Neural progenitor cell (in vitro differentiated cells): ENCODE measurements around the gene DISP2. TPM values are rescaled to one million over a fixed set of nuclear protein-coding genes. Genes with fewer than 3 reads are reported as not detected.
A peak's percentile ranks its signal among the peaks of the same experiment; 100 is the strongest.

Source experiments
- DNase-seq: peaks from one replicate; pipeline ENCODE4 v3.0.0-alpha.2; 2016; ENCODE audit warnings: low spot score
- H2AFZ ChIP-seq: fragments of 200-600 bp; sonication (generic); replicated peaks from 2 replicates; pipeline ENCODE4 v1.6.1; 2016; ENCODE audit warnings: antibody characterized with exemption
- H3F3A ChIP-seq: fragments of 200-600 bp; sonication (generic); 2 replicates; pipeline ENCODE4 v1.6.1; 2016; ENCODE audit warnings: antibody characterized with exemption, low read depth
- H3K27ac ChIP-seq: fragments of 200-600 bp; sonication (generic); 2 replicates; pipeline ENCODE4 v1.5.1; 2016; ENCODE audit warnings: mild to moderate bottlenecking
- H3K27me3 ChIP-seq: fragments of 200-600 bp; sonication (generic); 2 replicates; pipeline ENCODE4 v1.6.1; 2016; ENCODE audit warnings: mild to moderate bottlenecking, moderate library complexity
- H3K36me3 ChIP-seq: fragments of 200-600 bp; sonication (generic); 2 replicates; pipeline ENCODE4 v1.5.1; 2016
- H3K4me1 ChIP-seq: fragments of 200-600 bp; sonication (generic); 2 replicates; pipeline ENCODE4 v1.6.1; 2016; ENCODE audit warnings: mixed run types
- H3K4me2 ChIP-seq: fragments of 200-600 bp; sonication (generic); 2 replicates; pipeline ENCODE4 v1.6.1; 2016
- H3K4me3 ChIP-seq: fragments of 200-600 bp; sonication (generic); 2 replicates; pipeline ENCODE4 v1.5.1; 2016
- H3K79me2 ChIP-seq: fragments of 200-600 bp; sonication (generic); 2 replicates; pipeline ENCODE4 v1.6.1; 2016; ENCODE audit warnings: low read depth
- H3K9ac ChIP-seq: fragments of 200-600 bp; sonication (generic); 2 replicates; pipeline ENCODE4 v1.6.1; 2016
- H3K9me3 ChIP-seq: fragments of 200-600 bp; sonication (generic); 2 replicates; pipeline ENCODE4 v1.5.1; 2016; ENCODE audit warnings: low read depth
- H4K20me1 ChIP-seq: fragments of 200-600 bp; sonication (generic); 2 replicates; pipeline ENCODE4 v1.6.1; 2016; ENCODE audit warnings: low read depth
- H3K27ac Mint-ChIP-seq: 3 replicates; pipeline ENCODE4 v1.8.0; 2021; ENCODE audit warnings: mixed read lengths
- H3K27me3 Mint-ChIP-seq: 2 replicates; pipeline ENCODE4 v1.8.0; 2022; ENCODE audit warnings: low read depth, mild to moderate bottlenecking, inconsistent platforms, moderate library complexity, mixed read lengths; ENCODE audit not compliant: insufficient read depth
- H3K36me3 Mint-ChIP-seq: 3 replicates; pipeline ENCODE4 v1.8.0; 2021; ENCODE audit warnings: mixed read lengths
- H3K4me1 Mint-ChIP-seq: 3 replicates; pipeline ENCODE4 v1.8.0; 2021; ENCODE audit warnings: mixed read lengths
- H3K4me3 Mint-ChIP-seq: 3 replicates; pipeline ENCODE4 v1.8.0; 2021; ENCODE audit warnings: mild to moderate bottlenecking, moderate library complexity, mixed read lengths
- H3K9me3 Mint-ChIP-seq: 3 replicates; pipeline ENCODE4 v1.8.0; 2020; ENCODE audit warnings: mixed read lengths
- CTCF ChIP-seq: fragments of 200-600 bp; sonication (generic); IDR thresholded peaks from 2 replicates; pipeline ENCODE4 v1.5.1; 2017; ENCODE audit warnings: antibody characterized with exemption, mild to moderate bottlenecking
- EZH2 ChIP-seq: fragments of 200-600 bp; sonication (generic); IDR thresholded peaks from 2 replicates; pipeline ENCODE4 v1.6.1; 2017; ENCODE audit warnings: antibody characterized with exemption, mild to moderate bottlenecking, moderate library complexity
- EZH2phosphoT487 ChIP-seq: fragments of 200-600 bp; sonication (generic); IDR thresholded peaks from 2 replicates; pipeline ENCODE4 v1.6.1; 2017; ENCODE audit warnings: antibody characterized with exemption
- total RNA-seq: library from RNA; depleted of rRNA; stranded (reverse); fragments of >200 nt; gene quantifications from 2 replicates; pipeline ENCODE4 v1.2.3, GENCODE V29; 2015; ENCODE audit warnings: low replicate concordance

Gene DISP2
- total RNA-seq, 1 donor from 2014 or later: not detected

GRCh38 chr15:40342416-40343320, 15.4 kb upstream of the DISP2 start:
- Mint-ChIP-seq H3K36me3 (no peaks in the 10 kb centered on the region), H3K27me3 (peaks cover 11% of the 10 kb centered on the region)
- H3K4me1 ChIP-seq: peaks cover 11% of the 10 kb centered on the region

GRCh38 chr15:40343512-40343911, 14.5 kb upstream of the DISP2 start:
- no peak overlapping the region for H3K4me2 ChIP-seq

More at GRCh38 chr15:40342416-40343320, 15.4 kb upstream of the DISP2 start:
- no peaks in the 10 kb centered on the region for H3K27me3 ChIP-seq
- H3K27ac ChIP-seq: no peak overlapping the region
- no peak overlapping the region for H3K27ac Mint-ChIP-seq
- H3K9ac ChIP-seq: no peak overlapping the region
- TF ChIP-seq EZH2 (no peak), CTCF (no peak), EZH2phosphoT487 (no peak)
- H3K79me2 ChIP-seq: no peaks in the 10 kb centered on the region
- no peak for DNase-seq
- H3K4me3 Mint-ChIP-seq: no peak overlapping the region
- no peaks in the 10 kb centered on the region for H3K9me3 ChIP-seq
- no peak overlapping the region for H3K4me2 ChIP-seq
- H3K36me3 ChIP-seq: no peaks in the 10 kb centered on the region
- H4K20me1 ChIP-seq: no peaks in the 10 kb centered on the region
- no peaks in the 10 kb centered on the region for H3K9me3 Mint-ChIP-seq
- no peaks in the 10 kb centered on the region for H3F3A ChIP-seq
- H2AFZ ChIP-seq: no peak overlapping the region
- H3K4me3 ChIP-seq: no peak overlapping the region
- H3K4me1 Mint-ChIP-seq: peaks cover 19% of the 10 kb centered on the region

GRCh38 chr15:40344217-40344616, 13.8 kb upstream of the DISP2 start:
- Histone ChIP-seq H3K4me3 (no peak overlapping the region), H3K27ac (no peak overlapping the region), H3K9ac (no peak overlapping the region), H3K36me3 (no peaks in the 10 kb centered on the region), H3F3A (no peaks in the 10 kb centered on the region), H2AFZ (no peak overlapping the region), H3K27me3 (no peaks in the 10 kb centered on the region), H4K20me1 (no peaks in the 10 kb centered on the region), H3K4me2 (no peak overlapping the region), H3K9me3 (no peaks in the 10 kb centered on the region), H3K79me2 (no peaks in the 10 kb centered on the region), H3K4me1 (peaks cover 11% of the 10 kb centered on the region)
- peaks cover 16% of the 10 kb centered on the region for H3K27me3 Mint-ChIP-seq
- H3K27ac Mint-ChIP-seq: no peak overlapping the region
- TF ChIP-seq EZH2phosphoT487 (no peak), CTCF (no peak), EZH2 (no peak)
- DNase-seq: no peak
- peak overlapping the region; percentile 43 for H3K4me3 Mint-ChIP-seq
- H3K4me1 Mint-ChIP-seq: peaks cover 13% of the 10 kb centered on the region
- no peaks in the 10 kb centered on the region for H3K36me3 Mint-ChIP-seq
- H3K9me3 Mint-ChIP-seq: no peaks in the 10 kb centered on the region

More at GRCh38 chr15:40343512-40343911, 14.5 kb upstream of the DISP2 start:
- H3K79me2 ChIP-seq: no peaks in the 10 kb centered on the region
- no peak overlapping the region for H3K27ac Mint-ChIP-seq
- no peaks in the 10 kb centered on the region for H4K20me1 ChIP-seq
- H3K27me3 ChIP-seq: no peaks in the 10 kb centered on the region
- H3K4me3 ChIP-seq: no peak overlapping the region
- no peaks in the 10 kb centered on the region for H3K9me3 ChIP-seq
- DNase-seq: no peak
- no peak overlapping the region for H3K9ac ChIP-seq
- no peaks in the 10 kb centered on the region for H3K36me3 Mint-ChIP-seq
- H2AFZ ChIP-seq: no peak overlapping the region
- H3K36me3 ChIP-seq: no peaks in the 10 kb centered on the region
- H3K9me3 Mint-ChIP-seq: no peaks in the 10 kb centered on the region
- H3K27ac ChIP-seq: no peak overlapping the region
- H3F3A ChIP-seq: no peaks in the 10 kb centered on the region
- peaks cover 13% of the 10 kb centered on the region for H3K27me3 Mint-ChIP-seq
- peaks cover 13% of the 10 kb centered on the region for H3K4me1 Mint-ChIP-seq
- peaks cover 11% of the 10 kb centered on the region for H3K4me1 ChIP-seq
- H3K4me3 Mint-ChIP-seq: no peak overlapping the region
- TF ChIP-seq CTCF (no peak), EZH2 (no peak), EZH2phosphoT487 (no peak)
